HG02759 (cell line): ENCODE results near the gene OR10A2.
"Not testable (repeated sequence)": the region's sequence is repeated elsewhere in the genome, so short reads cannot be mapped to it uniquely, and the experiment has no call there.

Source experiments
- ATAC-seq: cut with Tn5 transposase; IDR thresholded peaks from one replicate; pipeline ENCODE4 v1.9.1; 2021; ENCODE audit warnings: mild to moderate bottlenecking, moderate library complexity; ENCODE audit not compliant: unreplicated experiment

The OR10A2 gene, protein sequence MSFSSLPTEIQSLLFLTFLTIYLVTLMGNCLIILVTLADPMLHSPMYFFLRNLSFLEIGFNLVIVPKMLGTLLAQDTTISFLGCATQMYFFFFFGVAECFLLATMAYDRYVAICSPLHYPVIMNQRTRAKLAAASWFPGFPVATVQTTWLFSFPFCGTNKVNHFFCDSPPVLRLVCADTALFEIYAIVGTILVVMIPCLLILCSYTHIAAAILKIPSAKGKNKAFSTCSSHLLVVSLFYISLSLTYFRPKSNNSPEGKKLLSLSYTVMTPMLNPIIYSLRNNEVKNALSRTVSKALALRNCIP

GRCh38 chr11:6862961-6863360, at the start of gene OR10A2:
TSS of gene OR10A2 (plus strand) at chr11:6863057. CDS start at chr11:6869755, 6,698 bp downstream.
- ATAC-seq, result no peak

GRCh38 chr11:6813656-6814055, 49.2 kb upstream of the OR10A2 start:
- no peak for ATAC-seq

DNA sequence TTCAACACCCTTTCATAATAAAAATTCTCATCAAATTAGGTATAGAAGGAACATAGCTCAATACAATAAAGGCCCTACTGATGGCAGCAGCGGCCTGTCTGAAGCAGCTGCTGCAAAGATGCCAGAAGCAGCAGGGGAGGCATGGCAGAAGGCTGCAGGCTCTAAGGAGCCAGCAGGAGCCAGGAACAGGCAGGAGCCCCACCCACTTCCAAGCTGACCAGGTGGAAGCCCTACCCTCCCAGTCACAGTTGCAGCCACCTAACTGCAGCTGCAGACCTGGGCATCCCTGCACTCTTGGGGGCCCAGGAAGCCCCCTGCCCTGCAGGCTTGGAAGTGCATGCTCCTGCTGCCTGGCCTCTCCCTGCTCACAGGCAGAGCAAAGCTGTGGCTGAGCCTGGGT, 45.2 kb upstream of the OR10A2 start:
- ATAC-seq, result no peak

DNA sequence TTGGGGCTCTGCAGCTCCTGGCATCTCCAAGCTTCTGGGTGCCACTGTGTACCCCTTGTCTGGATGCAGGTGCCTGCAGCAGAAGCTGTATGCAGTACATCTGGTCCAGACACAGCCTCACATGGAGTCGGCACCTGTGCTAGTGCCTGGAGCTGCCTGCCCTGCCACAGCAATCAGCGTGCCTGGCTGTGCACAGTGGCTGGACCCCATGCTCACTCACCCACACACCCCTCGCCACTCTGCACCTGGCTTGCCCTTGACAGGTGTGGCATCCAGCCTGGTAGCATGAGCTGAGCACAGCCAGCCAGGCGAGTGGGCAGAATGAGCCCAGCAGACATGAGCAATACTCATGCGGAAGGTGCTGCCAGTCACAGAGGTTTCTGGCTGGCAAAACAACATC, 43.9 kb upstream of the OR10A2 start:
- no peak for ATAC-seq

GRCh38 chr11:6824136-6824823, 38.6 kb upstream of the OR10A2 start:
- ATAC-seq, result no peak

- no peak for ATAC-seq
Observed at GRCh38 chr11:6825231-6825744, 37.6 kb upstream of the OR10A2 start.

DNA sequence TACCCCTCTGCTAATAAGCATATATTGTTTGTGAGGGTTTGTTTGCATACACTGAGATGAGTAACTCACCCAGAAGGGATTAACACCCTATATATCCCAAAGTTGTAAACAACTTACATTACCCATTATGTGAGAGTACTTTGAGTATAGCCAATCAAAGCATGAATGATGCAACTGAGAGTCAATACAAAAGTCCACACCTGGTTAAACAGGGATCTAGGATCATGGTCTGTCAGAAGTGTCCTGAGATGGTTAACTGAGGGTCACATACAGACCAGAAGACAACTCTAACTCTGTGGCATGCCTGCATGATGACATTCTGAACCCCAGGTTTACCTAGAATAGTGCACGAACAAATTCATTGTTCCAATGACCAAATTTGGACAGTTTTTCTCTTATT, 34.8 kb upstream of the OR10A2 start:
- no peak for ATAC-seq

DNA sequence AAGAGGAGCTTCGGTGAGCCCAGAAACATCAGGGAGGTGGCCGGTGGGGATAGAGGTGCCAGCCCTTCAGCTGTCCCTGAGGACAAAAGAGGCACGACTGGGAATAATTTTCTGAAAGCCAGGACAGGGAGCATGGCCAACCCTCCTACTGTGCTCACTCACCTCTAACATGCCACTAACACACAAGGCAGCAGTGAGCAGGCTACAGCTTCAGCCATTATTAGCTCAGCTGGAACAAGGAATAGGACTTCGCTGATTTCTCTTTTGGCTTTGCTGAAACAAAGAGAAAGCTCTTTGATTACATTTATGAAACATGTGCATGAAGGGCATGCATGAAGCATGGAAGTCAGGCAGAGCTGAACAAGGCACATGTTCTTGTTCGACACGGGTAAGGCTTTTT, 29.5 kb upstream of the OR10A2 start:
- ATAC-seq, result no peak

GRCh38 chr11:6834021-6834420, 28.8 kb upstream of the OR10A2 start:
- no peak for ATAC-seq

DNA sequence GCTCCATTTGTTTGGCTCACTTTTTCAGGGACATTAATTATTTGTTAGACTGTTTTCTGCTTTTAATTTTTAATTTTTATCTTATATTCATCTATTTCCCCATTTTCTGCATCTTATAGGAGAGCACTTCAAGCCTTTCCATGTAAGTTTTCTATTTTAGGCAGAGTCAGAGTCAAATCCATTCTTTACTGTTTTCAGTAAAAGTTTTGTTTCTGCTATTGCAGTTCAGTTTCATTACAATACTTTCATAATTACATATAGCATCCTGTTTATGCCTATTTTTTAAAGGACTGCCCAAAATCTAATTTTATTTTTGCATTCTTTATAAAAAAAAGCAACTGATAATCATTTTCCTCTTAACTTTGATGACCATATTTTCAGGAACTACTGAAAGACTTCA, 21.2 kb upstream of the OR10A2 start:
- ATAC-seq, result no peak

DNA sequence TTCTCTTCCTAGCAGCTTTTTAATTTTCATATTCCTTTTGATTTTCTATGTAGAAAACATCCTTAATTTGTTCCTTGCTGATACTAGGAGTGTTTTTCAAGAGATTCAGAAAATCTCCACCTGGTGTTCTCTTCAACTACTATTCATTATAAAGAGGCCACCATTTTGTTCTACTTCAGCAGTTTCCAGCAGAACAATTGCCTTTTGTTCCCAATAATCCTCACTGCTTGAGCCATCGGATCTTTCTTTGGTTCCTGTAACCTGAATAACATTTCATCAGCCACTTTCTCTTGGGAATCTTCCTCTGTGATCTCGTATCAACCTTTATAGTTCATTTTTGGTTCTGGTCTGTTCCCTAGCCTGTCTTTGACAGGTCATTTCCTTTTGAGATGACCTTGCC, 19.2 kb upstream of the OR10A2 start:
- ATAC-seq, result no peak

- no peak for ATAC-seq
Observed at GRCh38 chr11:6844356-6844755, 18.5 kb upstream of the OR10A2 start.

DNA sequence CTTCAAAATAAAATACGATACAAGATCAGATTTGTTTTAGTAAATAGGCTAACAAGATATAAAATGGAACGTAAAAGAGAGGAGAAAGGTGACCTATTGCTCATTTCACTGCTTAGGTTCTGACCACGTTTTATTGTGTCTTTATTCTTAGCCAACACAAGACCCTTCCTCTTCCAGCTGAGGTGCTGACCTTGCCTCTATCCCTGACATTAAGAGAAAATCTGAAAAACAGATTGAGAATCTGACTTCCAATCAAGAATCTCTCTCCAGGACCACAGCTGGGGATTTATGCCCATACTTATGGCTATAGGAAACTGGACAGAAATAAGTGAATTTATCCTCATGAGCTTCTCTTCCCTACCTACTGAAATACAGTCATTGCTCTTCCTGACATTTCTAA, 17.5 kb upstream of the OR10A2 start, which contains the start of gene OR10A5:
Gene OR10A5 (plus strand): TSS at position 301 of the 400 bp plus-strand sequence. CDS start 0 bp downstream, at position 301.
- no peak for ATAC-seq

GRCh38 chr11:6850526-6850925, 12.3 kb upstream of the OR10A2 start:
- ATAC-seq, result no peak

DNA sequence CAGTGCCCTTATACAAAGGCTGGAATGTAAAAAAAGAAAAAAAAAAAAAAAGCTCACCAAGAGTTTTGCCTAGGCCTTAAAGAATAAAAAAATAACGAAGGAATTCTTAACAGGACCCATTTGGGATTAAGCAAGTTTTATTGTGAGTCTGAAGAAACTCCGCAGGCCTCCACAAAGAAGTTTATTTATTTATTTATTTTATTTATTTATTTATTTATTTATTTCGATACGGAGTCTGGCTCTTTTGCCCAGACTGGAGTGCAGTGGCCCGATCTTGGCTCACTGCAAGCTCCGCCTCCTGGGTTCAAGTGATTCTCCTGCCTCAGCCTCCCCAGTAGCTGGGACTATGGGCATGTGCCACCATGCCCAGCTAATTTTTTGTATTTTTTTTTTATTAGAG, 8.1 kb upstream of the OR10A2 start:
- ATAC-seq, result not testable (repeated sequence)

DNA sequence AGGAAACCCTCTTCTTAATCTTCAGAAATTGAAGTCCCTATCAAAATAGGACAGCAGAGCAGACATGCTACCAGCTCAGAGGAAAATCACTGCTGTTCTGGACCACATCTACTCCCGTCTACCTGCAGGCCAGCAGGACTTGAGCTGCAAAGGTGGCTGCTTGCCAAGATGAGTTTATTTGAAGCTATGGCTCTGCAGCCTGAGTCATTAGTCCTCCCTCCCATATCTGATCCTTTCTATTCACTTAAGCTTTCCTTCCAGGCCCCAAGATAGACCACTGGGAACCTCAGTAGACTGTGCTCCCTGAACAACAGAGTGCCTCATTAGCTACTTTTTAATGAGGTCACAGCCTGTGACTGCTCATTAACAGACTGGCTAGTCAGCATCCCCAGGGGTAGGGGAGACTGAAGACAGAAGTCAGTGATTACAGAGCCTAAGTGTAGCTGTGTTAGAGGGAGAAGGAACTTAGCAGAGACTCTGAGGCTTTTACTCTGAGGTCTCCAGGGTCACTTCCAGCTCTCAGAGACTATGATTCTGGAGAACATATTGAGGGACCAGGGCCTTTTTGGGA, 6.8 kb upstream of the OR10A2 start:
- ATAC-seq, result no peak

GRCh38 chr11:6856871-6857270, 6.0 kb upstream of the OR10A2 start:
- ATAC-seq, result no peak

- no peak for ATAC-seq
Observed at GRCh38 chr11:6864438-6864837, 1.6 kb downstream of the OR10A2 start.

- ATAC-seq, result no peak
Observed at GRCh38 chr11:6871278-6871677, 8.4 kb downstream of the OR10A2 start.

GRCh38 chr11:6875761-6876160, 12.9 kb downstream of the OR10A2 start:
- no peak for ATAC-seq

DNA sequence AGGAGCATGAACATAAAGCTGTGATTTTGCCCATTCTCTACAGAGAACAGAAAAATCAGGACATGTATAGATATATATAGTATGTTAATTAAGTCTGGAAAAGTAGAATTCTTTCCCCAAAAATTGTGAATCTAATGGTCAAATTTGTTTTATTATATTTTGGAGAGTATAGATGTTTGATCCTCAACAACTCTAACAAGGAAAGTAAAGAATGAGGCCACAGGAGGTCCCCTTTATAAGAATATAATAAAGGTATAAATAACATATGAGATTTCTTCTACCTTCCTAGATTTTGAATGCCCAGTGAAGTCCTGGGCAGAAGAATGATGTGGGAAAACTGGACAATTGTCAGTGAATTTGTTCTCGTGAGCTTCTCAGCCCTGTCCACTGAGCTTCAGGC, 13.5 kb downstream of the OR10A2 start, which contains the start of gene OR10A4:
Gene OR10A4 (plus strand): TSS at position 301 of the 400 bp plus-strand sequence. CDS start 23 bp downstream, at position 324.
- no peak for ATAC-seq

DNA sequence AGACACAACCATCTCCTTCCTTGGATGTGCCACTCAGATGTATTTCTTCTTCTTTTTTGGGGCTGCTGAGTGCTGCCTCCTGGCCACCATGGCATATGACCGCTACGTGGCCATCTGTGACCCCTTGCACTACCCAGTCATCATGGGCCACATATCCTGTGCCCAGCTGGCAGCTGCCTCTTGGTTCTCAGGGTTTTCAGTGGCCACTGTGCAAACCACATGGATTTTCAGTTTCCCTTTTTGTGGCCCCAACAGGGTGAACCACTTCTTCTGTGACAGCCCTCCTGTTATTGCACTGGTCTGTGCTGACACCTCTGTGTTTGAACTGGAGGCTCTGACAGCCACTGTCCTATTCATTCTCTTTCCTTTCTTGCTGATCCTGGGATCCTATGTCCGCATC, 14.1 kb downstream of the OR10A2 start:
- no peak for ATAC-seq
